C1 segment of cervical spinal cord (tissue), 14 donors: ENCODE results near the gene ADAM12.
A peak's percentile ranks its signal among the peaks of the same experiment; 100 is the strongest.
"Not testable (repeated sequence)": the region's sequence is repeated elsewhere in the genome, so short reads cannot be mapped to it uniquely, and the experiment has no call there.

ENCODE experiments used
- DNase-seq, 14 donors: peaks; one replicate each; lab custom pipeline; 2025; lab: John Stamatoyannopoulos, UW

ADAM12 gene

DNA sequence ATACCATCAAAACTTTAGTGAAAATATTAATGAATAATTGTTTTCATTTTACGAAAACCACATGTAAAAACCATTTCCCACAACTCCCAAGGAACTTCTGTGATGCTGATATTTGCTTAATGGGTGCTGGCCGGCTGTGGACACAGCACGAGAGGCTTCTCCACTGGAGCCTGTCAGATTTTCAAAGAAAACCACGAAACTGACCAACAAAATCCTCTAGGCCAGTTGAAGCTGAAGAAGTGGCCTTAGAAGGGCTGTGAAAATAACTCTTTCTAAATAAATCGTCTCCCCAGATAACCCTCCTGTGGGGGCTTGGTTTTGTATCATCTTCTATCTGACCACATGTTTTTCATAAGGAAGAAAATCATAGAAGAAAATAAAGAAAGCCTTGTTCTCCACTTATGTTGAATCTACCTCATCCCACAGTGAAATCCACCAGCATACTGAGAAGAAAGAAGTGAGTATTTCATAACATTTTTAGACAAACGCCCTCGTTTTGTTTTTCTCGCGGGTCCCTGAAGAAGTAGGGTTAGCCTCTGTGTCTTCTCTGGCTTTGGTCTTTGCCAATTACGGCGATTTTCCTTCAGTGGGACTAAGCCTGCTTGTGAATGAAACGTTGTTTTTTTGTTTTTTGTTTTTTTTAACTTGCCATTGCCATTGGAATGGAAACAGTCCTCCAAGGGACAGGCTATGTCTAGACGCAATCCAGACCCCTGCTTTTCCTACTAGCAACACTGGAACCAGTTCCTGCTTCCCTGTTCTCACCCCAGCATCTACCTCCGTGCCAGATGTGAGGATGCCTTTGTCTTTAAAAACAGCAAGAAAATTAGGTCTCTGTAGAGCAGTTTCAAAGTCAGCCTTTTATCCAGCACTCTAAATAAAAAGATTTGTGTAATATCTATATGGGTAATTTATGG, 123.9 kb downstream of the ADAM12 start:
- DNase-seq = no peak

DNA sequence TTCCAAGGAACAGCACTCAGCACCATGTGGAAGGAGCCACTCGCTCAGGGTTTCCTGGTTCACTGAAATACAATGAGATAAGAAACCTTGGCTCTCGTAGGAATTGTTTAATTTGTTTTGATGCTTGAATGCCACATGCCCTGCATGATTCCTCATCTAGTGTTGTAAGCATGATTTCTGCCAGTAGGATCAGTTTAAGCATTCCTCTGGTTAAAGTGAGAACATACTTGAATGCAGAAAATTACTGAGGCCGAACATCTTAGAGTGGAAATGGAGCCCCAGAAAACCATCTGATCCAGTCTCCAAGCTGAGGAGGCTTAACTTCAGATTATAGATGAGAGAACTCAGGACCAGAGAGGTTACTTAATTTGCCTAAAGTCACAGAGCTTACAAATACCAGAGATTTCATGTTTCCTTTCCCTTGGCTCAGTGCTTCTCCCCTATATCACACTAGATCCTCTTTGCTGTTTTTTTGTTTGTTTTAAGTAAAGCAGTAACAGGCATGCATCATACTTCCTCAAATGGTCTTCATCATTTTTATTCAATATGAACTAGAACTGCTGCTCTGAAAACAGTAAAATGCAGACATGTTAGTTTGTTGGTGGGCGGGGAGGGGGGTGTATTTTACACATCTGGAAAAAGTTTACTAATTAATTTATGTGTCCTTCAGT, 125.1 kb downstream of the ADAM12 start:
- no peak for DNase-seq

DNA sequence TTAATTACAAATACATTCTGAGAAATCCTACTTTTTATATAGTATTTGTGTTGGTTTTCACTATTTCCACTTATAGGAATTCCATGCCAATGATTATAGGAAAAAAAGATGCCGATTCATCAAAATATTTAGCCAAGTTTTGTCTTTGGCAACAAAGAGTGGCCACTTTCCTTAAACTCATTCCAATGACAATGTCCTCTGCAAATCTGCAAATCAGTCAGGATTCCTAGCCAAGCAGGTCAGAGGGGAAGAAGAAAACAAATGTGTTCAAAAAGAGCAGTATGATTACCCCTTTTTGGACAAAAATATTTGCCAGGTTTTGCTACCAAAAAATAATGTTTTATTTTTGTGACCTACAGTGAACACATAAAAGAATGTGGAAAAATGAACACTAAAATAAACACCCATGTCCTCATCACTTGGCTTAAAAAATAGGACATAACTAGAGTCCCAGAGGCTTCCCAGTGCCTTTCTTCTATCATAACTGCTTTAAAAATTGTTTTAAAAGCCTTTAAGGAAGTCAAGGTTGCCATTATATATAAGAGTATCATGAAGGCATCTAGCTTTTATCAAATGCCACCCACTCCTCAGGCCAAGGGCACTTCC, 125.9 kb downstream of the ADAM12 start:
- DNase-seq = no peak

DNA sequence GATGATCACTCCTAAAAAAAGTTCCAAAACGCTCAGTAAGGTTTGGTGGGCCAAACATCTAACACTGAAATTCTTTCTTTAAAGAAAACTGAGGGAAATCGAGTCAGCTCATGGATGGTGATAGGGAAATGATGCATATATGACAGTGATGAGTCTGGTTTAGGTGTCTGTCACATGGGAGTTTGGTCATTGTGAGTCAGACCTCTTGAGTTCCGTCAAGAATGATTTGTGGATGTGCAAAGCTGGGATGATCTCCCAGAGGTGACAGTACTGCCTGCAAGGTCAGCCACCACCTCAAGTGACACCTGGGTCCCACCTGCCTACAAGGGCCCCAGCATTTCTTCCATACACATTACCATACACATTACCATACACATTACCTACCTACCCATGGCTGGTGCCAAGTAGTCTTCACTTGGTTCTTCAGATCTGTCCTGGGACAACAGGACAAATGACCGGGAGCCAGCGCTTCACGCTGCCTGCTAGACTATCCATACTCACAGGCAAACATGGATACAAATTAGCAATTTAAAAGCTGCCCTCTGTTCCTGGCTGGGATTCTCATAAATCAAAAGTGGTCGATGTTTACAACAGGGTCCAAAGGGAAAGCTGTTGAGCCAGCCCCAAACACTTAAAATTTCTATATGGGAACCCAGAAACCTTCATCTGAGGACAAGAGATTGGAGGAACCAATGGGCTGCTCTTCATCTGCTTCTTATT, 128.4 kb downstream of the ADAM12 start:
- no peak for DNase-seq

DNA sequence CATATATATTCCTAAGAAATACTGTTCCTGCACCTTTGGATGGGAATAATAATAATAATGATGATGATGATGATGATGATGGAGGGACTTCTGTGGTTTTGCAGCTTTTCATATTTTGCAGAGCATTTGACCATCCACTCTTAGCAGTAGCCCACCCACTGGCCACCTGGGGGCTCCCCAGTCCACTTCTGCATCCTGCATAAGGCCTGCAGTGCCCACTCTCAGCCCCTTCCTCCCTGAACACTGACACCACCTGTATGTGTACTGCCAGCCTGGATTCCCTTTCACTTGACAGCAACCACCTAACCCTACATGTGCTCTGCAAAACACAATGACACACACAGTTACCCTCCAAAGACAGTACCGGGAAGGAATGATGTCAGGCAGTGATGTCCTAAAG, 131.4 kb downstream of the ADAM12 start:
- no peak for DNase-seq

DNA sequence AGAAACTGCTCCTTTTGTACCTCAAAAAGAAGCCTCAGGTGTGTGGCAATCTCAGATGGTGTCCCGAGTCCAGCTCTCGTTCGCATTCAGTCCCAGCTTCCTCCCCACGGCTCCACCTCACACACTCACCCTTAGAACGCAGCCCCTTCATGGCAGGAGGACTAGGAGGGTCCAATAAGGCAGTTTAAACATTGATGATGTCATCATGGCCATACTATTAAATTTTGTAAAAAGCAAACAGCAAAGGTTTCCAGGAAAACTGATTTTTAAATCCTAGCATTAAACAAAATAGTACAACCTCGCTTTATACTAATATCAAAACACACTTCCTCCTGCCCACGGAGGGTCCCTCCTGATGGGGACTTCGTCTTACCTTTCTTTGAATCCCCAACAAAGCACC, 133.0 kb downstream of the ADAM12 start:
- no peak for DNase-seq

DNA sequence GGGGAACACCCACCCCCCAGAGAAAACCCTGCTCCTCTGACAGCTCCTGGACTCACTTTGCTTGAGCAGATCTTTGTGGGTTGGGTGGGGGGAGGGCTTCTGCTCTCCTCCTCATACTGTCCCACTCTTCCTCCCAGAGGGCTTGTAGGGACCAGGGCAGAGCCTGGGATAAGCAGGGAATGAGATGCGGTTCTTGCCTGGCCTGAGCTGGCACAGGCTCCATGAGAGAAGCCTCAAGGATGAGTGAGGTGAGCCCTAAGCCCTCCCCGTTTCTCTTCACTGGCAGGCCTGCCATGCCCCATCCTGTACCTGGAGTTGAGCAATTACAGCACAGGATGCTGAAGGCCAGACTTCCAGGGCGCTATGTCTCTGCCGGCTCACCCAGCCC, 134.7 kb downstream of the ADAM12 start:
- DNase-seq = no peak

DNA sequence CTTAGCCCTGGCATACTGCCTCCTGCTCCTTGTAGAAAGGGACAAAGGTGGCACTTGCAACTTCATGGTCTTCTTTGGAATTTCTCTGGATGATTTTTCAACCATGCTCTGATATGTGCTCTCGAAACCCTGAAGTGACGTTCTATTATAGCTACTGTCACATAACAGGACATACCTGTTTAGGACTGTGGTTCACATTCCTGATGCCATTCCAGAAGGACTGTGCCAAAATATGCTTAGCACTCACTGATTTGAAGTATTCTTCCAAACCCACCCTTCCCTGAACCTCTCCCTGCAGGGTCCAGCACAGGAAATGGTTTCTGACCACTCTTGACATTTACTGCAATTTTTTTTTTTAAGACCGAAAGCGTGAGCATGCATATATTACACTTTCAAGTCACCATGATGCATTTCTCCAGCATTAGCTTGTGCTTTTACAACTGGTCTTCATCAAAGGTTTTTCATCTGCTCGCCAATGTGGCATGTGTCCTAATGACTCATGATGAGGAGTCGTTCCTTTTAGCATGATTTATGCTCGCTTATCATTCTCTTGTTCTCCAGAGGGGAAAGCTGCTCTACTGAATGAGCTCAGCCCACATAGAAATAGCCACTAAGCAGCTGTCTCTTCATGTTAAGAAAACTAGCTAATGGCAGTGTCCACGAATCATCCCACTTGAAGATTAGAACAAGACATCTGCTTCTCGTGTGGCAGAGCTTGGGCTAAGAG, 135.2 kb downstream of the ADAM12 start:
- no peak for DNase-seq

DNA sequence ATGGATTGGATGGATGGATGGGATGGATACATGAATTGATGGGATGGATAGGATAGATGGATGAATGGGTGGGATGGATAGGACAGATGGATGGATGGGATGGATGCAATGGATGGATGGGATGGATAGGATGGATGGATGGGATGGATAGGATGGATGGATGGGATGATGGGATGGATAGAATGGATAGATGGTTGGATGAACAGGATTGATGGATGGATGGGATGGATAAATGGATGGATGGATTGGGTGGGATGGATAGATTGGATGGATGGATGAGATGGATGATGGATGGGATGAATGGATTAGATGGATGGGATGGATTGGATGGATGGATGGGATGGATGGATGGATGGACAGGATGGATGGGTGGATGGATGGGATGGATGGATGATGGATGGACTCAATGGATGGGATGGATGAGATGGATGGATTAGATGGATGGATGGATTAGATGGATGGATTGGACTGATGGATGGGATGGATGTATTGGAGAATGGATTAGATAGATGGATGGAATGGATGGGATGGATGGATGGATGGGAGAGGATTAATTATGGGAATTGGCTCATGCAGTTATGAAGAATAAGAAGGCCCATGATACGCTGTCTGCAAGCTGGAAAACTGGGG, 136.4 kb downstream of the ADAM12 start:
- no peak for DNase-seq

DNA sequence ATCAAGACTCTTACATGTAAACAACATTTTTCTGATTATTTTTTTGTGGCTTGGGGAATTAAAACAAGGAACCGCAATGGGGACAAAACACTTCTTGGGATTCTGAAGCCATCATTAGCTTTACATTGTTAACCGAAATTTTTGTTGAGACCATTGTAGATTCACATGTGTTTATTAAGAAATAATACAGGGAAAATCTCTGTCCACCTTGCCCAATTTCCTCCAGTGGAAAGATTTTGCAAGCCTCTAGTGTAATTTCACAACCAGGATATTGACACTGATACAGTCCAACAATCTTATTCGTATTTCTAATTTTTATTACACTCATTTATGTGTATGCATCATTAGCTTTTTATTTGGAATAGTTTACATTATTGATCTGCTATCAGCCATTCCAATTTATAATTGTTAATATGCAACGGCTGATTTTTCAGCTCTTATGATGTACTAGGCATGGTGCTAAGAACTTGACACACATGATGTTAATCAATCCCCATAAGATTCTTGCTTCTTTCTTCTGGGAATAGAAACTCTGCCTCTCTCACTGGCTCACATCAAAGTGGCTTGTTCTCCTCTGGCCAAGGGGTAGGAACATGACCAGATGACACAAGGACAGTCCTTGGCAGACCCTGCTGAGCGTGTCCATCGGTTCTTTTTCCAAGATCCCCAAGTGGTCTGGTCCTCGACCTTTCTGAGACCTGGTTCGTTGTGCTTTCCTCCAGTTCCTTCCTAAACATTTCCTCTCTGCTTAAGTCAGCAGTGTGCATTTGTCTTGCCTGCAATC, 137.6 kb downstream of the ADAM12 start:
- DNase-seq = no peak

DNA sequence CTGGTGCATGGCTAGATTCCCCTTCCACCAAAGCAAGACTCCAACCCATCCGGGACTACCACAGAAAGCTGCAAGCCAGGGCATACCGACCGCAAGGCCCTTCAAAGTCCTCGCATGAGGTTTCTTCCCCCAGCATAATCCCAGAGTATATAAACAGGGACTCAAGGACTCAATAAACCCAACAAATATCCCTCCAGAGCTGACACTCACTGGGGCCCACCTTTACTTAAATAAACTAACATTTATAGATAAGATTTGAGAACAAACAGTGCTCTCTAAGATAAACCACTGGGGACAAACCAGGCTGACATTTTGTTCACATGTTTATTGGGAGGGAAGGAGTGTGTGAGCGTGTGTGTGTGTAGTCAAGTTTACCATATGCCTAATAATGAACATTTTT, 138.2 kb downstream of the ADAM12 start:
- DNase-seq = no peak

DNA sequence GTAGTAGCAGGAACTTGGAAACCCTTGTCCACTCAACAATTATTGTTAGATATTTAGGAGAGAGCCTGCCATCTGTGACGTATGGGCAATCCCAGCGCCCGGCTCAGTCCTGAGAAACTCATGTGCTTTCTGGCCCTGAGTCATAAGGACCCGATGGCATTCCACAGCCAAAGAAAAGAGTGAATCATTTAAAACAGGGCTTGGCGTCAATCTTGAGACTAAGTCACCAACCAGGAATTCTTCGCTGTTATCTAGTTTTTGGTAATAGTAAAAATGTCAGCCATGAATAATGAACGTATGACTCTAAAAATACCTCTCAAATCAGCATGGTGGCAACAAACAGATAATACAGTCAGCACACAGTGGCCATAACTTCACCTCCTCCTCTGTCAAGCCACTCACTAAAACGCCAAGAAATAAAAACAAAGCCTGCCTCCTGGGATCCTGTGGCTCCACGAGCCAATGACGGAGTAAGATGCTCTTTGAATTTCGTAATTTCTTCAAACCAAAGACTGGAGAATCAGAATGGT, 140.8 kb downstream of the ADAM12 start:
- peak in 1 of 14 donors; percentile 29 for DNase-seq

DNA sequence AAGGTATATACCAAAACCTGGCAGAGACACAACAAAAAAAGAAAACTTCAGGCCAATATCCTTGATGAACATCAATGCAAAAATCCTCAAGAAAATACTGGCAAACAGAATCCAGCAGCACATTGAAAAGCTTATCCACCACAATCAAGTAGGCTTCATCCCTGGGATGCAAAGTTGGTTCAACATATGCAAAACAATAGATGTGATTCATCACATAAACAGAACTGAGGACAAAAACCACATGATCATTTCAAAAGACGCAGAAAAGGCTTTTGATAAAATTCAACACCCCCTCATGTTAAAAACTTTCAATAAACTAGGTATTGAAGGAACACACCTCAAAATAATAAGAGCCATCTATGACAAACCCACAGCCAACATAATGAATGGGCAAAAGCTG, 141.9 kb downstream of the ADAM12 start:
- not testable (repeated sequence) for DNase-seq

DNA sequence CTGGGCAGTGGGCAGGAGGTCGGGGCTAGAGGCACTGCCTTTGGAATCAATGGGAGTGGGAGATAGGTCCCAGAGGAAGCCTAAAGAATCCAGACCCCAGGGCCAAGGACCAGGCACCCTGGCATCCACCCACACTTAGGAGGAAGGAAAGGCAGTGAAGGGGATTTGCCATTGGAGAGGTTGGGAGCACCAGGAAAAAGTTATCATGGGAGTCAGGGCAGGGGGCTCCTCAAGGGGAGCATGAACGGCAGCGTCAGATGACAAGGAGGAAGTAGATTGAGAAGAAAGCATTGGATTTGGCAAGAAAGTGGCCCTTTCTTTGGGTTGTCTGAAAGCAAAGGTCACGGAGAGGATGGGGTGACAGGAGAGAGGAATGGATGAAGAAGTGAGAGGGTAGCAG, 142.8 kb downstream of the ADAM12 start:
- no peak for DNase-seq

DNA sequence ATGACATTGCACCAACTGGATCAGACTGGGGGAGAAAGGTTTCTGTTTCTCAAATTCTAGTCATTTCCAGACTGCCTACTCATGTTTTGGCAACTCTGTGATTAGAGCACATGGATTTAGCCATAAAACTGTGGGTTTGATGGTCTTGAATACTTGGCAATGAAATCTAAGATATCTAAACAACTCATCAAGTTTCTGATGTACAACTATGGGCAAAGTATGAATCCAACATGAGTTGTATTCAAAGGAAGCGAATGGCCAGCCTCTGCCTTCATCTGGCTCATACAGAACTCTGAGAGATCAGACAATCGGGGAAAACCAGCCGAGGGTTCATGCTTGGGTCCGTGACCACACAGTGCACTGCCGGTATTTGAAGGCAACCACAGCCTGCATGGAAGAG, 144.3 kb downstream of the ADAM12 start:
- no peak for DNase-seq

DNA sequence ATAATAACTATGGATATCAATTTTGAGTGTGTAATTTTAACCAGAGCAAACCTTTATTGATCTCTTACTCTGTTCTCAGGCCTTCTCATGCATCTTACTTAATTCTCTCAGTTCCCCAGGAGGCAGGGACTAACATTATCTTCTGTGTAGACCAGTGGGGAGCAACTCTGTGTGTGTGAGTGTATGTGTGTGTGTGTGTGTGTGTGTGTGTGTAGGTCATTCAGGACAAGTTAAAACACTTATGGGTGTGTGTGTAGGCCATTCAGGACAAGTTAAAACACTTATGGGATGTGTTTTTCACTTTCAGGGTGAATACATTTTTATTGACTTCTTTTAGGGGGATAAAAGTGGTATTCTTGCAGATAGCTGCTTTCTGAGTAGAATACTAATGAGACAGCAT, 145.0 kb downstream of the ADAM12 start:
- no peak for DNase-seq

DNA sequence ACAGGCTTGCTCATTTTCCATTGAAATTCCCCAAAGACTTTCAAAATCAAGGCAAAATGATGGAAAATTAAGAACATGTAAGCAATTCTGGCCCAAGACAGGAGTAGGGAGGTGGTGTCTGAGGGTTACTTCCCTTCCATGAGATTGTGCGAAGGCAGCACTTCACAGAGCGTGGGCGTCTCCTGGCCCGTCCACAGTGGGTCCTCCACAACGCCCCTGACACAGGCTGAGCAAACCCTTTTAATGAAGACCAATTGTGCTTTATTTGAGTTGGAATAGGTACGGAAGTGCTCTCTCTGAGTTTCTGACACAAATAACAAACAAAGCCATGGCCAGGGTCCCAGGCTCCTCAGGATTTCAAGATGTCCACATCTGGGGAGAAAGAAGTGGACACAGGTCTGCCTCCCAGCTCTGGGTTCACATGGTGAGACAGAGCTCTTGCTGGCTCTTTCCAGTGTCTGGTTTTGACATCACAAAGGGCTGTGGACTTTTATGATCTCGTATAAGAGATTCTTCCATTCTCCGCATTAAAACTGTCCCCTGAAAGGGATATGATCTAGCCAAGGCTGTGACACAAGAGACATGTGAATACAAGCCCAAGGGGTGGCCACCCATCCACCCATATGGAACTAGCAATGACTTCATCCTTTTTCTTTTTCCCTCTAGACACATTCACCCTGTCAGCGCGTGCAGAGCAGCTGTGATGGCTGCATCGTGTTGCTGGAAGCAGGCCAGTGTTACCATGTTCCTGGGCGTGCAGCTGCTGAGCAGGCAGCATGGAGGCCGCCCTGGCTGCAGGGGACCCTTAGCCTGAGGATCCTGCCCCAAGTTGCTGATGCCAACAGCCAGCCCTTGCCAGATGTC, 145.6 kb downstream of the ADAM12 start:
- peak in 7 of 14 donors; percentile 12 to 48 (median 23) for DNase-seq

DNA sequence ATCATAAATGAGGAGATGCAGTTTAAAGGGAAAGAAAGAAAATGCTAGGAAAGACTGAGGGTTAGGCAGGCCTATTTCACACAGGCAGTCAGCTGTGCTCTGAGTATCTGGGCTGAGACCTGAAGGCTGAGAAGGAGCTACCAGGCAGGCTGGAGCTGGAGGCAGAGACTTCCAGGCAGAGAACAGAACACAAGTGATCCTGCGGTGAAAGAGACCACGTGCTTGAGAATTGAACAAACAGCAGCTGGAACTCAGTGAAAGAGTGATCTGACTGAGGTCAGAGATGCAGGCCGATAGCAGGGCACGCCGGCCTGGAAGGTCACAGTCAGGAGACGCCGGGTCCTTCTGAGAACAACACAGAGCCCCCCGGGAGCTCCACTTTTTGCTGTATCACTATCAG, 147.8 kb downstream of the ADAM12 start:
- peak in 9 of 14 donors; percentile 25 to 70 (median 49) for DNase-seq

DNA sequence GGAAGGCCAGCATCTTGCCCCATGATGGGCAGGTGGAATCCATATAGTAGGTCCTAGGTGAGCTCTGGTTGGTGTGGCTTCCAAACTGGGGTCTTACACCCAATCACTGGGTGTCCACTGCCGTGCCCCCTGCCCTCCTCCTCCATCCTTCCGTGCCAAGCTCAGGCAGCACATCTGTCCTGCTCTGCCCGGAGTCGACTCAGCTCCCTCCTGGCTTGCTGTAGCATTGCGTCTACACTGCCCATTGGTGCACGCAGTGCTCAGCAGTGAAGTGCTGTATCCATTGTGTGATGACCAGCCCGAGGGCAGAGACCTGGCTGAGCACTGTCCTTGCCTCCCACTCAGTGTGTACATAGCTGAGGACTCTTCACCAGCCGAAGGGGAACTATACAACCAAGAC, 148.4 kb downstream of the ADAM12 start:
- no peak for DNase-seq
